PC-3 (cell line): ENCODE measurements around the gene MEIOSIN.

Experiments used
- CTCF ChIP-seq: fragments of 300-600 bp; sonication (generic); conservative IDR thresholded peaks from 2 replicates; pipeline ENCODE4 v1.5.1; 2017; ENCODE audit warnings: antibody characterized with exemption, low read depth, mild to moderate bottlenecking, low read length
- EZH2 ChIP-seq: fragments of 300-600 bp; sonication (generic); IDR thresholded peaks from one replicate; pipeline ENCODE4 v1.6.1; 2017; ENCODE audit warnings: antibody characterized with exemption, mild to moderate bottlenecking, low read length; ENCODE audit not compliant: unreplicated experiment
- EZH2phosphoT487 ChIP-seq: fragments of 300-600 bp; sonication (generic); IDR thresholded peaks from 2 replicates; pipeline ENCODE4 v1.6.1; 2018; ENCODE audit warnings: mild to moderate bottlenecking, antibody characterized with exemption, low read length, borderline replicate concordance

GRCh38 chr19:45753548-45753947, 20.3 kb downstream of the MEIOSIN start:
- TF ChIP-seq CTCF (no peak), EZH2 (no peak), EZH2phosphoT487 (no peak)
